Prostate gland (tissue), 2 donors: Measurements from ENCODE around the gene RPTN.

ENCODE experiments used
- POLR2A ChIP-seq: fragments of 450-650 bp; IDR thresholded peaks from one replicate; pipeline ENCODE4 v1.6.1; 2016; ENCODE audit warnings: antibody characterized with exemption, mild to moderate bottlenecking
- POLR2AphosphoS5 ChIP-seq: sonication (generic); formaldehyde crosslinking; IDR thresholded peaks from one replicate; pipeline ENCODE4 v1.6.1; 2017; ENCODE audit warnings: antibody characterized with exemption
- TF ChIP-seq, protein P1 (sequence below), 4 experiments: fragments of 200-600 bp in 2 of 4; fragments of 450-650 bp in 2 of 4; sonication (generic) in 2 of 4; IDR thresholded peaks; 1 replicate in 3 of 4; 2 replicates in 1 of 4; pipeline ENCODE4 v1.5.1; 2016 to 2019; ENCODE audit warnings: antibody characterized with exemption in 4 of 4, mild to moderate bottlenecking in 2 of 4, moderate library complexity in 2 of 4

DNA sequence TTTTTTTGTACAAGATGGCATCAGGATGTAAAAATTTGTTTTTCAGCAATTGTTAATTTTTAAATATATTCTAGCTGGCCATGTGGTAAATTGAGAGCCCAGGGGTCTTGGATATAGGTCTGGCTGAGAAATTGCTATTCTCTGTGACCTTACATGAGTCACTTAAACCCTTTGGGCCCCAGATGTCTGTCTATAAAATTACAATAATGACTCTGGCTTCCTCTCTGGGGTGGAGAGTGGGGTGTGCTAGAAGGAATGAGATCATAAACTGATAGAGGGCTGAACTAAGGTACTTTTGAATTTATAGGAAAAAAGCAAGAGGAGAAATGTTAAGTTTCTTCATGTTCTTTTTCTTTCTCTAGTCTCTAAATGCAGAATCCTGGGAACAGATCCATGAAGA lies 31.4 kb downstream of the RPTN start:
- no peak for TF ChIP-seq POLR2A
- TF ChIP-seq, protein P1, sequence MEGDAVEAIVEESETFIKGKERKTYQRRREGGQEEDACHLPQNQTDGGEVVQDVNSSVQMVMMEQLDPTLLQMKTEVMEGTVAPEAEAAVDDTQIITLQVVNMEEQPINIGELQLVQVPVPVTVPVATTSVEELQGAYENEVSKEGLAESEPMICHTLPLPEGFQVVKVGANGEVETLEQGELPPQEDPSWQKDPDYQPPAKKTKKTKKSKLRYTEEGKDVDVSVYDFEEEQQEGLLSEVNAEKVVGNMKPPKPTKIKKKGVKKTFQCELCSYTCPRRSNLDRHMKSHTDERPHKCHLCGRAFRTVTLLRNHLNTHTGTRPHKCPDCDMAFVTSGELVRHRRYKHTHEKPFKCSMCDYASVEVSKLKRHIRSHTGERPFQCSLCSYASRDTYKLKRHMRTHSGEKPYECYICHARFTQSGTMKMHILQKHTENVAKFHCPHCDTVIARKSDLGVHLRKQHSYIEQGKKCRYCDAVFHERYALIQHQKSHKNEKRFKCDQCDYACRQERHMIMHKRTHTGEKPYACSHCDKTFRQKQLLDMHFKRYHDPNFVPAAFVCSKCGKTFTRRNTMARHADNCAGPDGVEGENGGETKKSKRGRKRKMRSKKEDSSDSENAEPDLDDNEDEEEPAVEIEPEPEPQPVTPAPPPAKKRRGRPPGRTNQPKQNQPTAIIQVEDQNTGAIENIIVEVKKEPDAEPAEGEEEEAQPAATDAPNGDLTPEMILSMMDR (IDR thresholded peaks at IDR 0.05), result no peak
- no peak for TF ChIP-seq POLR2AphosphoS5
